Transverse colon (tissue), 4 donors: ENCODE results near the gene DTNA.

Source experiments
- POLR2A ChIP-seq: fragments of 450-650 bp; IDR thresholded peaks from one replicate; pipeline ENCODE4 v1.6.1; 2016; ENCODE audit warnings: antibody characterized with exemption, mild to moderate bottlenecking, moderate library complexity
- POLR2AphosphoS5 ChIP-seq, 3 donors: sonication (generic); formaldehyde crosslinking; IDR thresholded peaks; one replicate each; pipeline ENCODE4 v1.6.1; 2016; ENCODE audit warnings: antibody characterized with exemption in 3 of 3
- TF ChIP-seq, protein P1 (sequence below), 5 experiments: fragments of 200-600 bp in 3 of 5; fragments of 450-650 bp in 2 of 5; sonication (generic) in 3 of 5; IDR thresholded peaks; 1 replicate in 2 of 5; 2 replicates in 3 of 5; pipeline ENCODE4 v1.5.1; 2016 to 2017; ENCODE audit warnings: antibody characterized with exemption in 5 of 5, inconsistent platforms in 3 of 5, mild to moderate bottlenecking in 2 of 5, moderate library complexity in 1 of 5

DNA sequence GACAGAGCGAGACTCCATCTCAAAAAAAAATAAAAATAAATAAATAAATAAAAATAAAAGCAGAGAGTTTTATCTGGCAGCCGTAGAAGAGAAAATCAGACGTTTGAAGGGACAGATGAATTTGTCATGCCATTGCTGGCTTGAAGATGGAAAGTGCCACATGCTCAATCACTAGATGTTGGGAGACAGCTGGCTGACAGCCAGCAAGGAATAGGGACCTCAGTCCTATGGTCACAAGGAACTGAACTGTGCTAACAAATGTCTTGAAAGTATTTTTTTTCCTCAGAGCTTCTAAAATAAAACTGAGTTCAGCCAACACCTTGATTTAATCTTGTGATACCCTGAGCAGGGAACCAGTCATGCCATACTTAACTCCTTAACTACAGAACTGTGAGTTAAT is 65.4 kb downstream of the DTNA start:
- TF ChIP-seq POLR2A = no peak
- TF ChIP-seq, protein P1, sequence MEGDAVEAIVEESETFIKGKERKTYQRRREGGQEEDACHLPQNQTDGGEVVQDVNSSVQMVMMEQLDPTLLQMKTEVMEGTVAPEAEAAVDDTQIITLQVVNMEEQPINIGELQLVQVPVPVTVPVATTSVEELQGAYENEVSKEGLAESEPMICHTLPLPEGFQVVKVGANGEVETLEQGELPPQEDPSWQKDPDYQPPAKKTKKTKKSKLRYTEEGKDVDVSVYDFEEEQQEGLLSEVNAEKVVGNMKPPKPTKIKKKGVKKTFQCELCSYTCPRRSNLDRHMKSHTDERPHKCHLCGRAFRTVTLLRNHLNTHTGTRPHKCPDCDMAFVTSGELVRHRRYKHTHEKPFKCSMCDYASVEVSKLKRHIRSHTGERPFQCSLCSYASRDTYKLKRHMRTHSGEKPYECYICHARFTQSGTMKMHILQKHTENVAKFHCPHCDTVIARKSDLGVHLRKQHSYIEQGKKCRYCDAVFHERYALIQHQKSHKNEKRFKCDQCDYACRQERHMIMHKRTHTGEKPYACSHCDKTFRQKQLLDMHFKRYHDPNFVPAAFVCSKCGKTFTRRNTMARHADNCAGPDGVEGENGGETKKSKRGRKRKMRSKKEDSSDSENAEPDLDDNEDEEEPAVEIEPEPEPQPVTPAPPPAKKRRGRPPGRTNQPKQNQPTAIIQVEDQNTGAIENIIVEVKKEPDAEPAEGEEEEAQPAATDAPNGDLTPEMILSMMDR (IDR thresholded peaks at IDR 0.05) = no peak
- TF ChIP-seq POLR2AphosphoS5 (IDR thresholded peaks at IDR 0.05) = no peak
